Uterus (tissue), 4 donors: ENCODE results near the gene GPR63. TPM values are rescaled to one million over a fixed set of nuclear protein-coding genes. Genes with fewer than 3 reads are reported as not detected.

Experiments used
- DNase-seq, 2 donors: peaks; one replicate each; pipeline ENCODE4 v3.0.0-alpha.2; 2019 to 2020
- H3K27ac ChIP-seq, 2 donors: fragments of 200-600 bp; sonication (generic); 1 replicate in 1 of 2; 2 replicates in 1 of 2; pipeline ENCODE4 v1.5.1; 2016 to 2018
- H3K27me3 ChIP-seq, 2 donors: fragments of 200-600 bp; sonication (generic); one replicate each; pipeline ENCODE4 v1.5.1; 2018 to 2019; ENCODE audit warnings: control low read depth in 1 of 2
- H3K36me3 ChIP-seq, 2 donors: fragments of 200-600 bp; sonication (generic); one replicate each; pipeline ENCODE4 v1.5.1; 2019; ENCODE audit warnings: control low read depth in 1 of 2
- H3K4me1 ChIP-seq, 2 donors: fragments of 200-600 bp; sonication (generic); one replicate each; pipeline ENCODE4 v1.5.1; 2018 to 2019; ENCODE audit warnings: control low read depth in 1 of 2
- H3K4me3 ChIP-seq, 2 donors: fragments of 200-600 bp; sonication (generic); 1 replicate in 1 of 2; 2 replicates in 1 of 2; pipeline ENCODE4 v1.5.1; 2018 to 2019; ENCODE audit warnings: mild to moderate bottlenecking in 1 of 2
- H3K9me3 ChIP-seq, 2 donors: fragments of 200-600 bp; sonication (generic); one replicate each; pipeline ENCODE4 v1.5.1; 2019; ENCODE audit warnings: control low read depth in 1 of 2
- POLR2A ChIP-seq, 2 donors: fragments of 450-650 bp; IDR thresholded peaks; one replicate each; pipeline ENCODE4 v1.6.1; 2016; ENCODE audit warnings: antibody characterized with exemption in 2 of 2, mild to moderate bottlenecking in 1 of 2, moderate library complexity in 1 of 2
- intact Hi-C: fragments of 100-400 bp; cut with DNase I; formaldehyde crosslinking; loops from one replicate; pipeline ENCODE4 v1.15.1; 2023; ENCODE audit warnings: low total_unique reads
- total RNA-seq, 4 donors: library from RNA; depleted of rRNA in 3 of 4; stranded (reverse); fragments of >200 nt in 3 of 4; gene quantifications; one replicate each; pipeline versions ENCODE4 v1.1.0 to v1.2.4, GENCODE V29; 2014 to 2023
- TF ChIP-seq, protein P1 (sequence below), 4 experiments: fragments of 200-600 bp in 2 of 4; fragments of 450-650 bp in 2 of 4; sonication (generic) in 2 of 4; IDR thresholded peaks; one replicate each; pipeline ENCODE4 v1.5.1; 2016 to 2019; ENCODE audit warnings: antibody characterized with exemption in 4 of 4, mild to moderate bottlenecking in 2 of 4, moderate library complexity in 1 of 4
- donor health status: DM: yes; HTN: yes; CAD: no.

The GPR63 gene
- total RNA-seq, 4 donors from 2014 or later = 0.26 to 5.5 (median 2.5) TPM

DNA sequence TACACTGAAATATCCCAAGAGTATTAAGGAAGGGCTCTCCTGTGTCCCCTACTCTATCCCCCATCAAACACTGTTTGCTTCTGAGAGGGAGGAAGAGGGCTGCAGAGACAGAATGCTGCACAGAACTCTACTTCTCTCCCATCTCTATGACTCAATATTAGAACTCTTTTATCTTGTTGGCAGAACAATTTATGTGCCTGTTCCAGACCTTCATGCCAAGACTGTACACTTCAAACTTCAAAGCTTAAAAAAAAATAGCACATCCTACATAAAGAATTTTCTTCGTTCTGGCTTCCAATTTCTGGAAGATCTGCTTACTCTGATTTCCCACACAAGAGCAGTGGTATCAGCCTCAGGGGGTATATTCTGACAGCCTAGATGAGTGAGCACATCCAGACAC lies 19.6 kb upstream of the GPR63 start:
- H3K9me3 ChIP-seq = no peaks in the 10 kb centered on the region
- no peaks in the 10 kb centered on the region for H3K4me1 ChIP-seq
- intact Hi-C loops = no loop called here
- no peak overlapping the region for H3K4me3 ChIP-seq
- no peak for TF ChIP-seq POLR2A (IDR thresholded peaks at IDR 0.05)
- TF ChIP-seq, protein P1, sequence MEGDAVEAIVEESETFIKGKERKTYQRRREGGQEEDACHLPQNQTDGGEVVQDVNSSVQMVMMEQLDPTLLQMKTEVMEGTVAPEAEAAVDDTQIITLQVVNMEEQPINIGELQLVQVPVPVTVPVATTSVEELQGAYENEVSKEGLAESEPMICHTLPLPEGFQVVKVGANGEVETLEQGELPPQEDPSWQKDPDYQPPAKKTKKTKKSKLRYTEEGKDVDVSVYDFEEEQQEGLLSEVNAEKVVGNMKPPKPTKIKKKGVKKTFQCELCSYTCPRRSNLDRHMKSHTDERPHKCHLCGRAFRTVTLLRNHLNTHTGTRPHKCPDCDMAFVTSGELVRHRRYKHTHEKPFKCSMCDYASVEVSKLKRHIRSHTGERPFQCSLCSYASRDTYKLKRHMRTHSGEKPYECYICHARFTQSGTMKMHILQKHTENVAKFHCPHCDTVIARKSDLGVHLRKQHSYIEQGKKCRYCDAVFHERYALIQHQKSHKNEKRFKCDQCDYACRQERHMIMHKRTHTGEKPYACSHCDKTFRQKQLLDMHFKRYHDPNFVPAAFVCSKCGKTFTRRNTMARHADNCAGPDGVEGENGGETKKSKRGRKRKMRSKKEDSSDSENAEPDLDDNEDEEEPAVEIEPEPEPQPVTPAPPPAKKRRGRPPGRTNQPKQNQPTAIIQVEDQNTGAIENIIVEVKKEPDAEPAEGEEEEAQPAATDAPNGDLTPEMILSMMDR (IDR thresholded peaks at IDR 0.05) = no peak
- no peaks in the 10 kb centered on the region for H3K27me3 ChIP-seq
- no peak overlapping the region for H3K27ac ChIP-seq
- no peaks in the 10 kb centered on the region for H3K36me3 ChIP-seq
- no peak for DNase-seq

GRCh38 chr6:96853083-96853482 lies 15.8 kb upstream of the GPR63 start:
- Histone ChIP-seq H3K4me3 (no peak overlapping the region), H3K27me3 (no peaks in the 10 kb centered on the region), H3K4me1 (no peaks in the 10 kb centered on the region), H3K9me3 (no peaks in the 10 kb centered on the region), H3K36me3 (no peaks in the 10 kb centered on the region), H3K27ac (no peak overlapping the region)
- intact Hi-C loops = no loop called here
- TF ChIP-seq, protein P1 (IDR thresholded peaks at IDR 0.05) = no peak
- TF ChIP-seq POLR2A (IDR thresholded peaks at IDR 0.05) = no peak
- no peak for DNase-seq

GRCh38 chr6:96852605-96853004 lies 15.3 kb upstream of the GPR63 start:
- Histone ChIP-seq H3K36me3 (no peaks in the 10 kb centered on the region), H3K4me1 (no peaks in the 10 kb centered on the region), H3K27me3 (no peaks in the 10 kb centered on the region), H3K9me3 (no peaks in the 10 kb centered on the region), H3K27ac (no peak overlapping the region), H3K4me3 (no peak overlapping the region)
- DNase-seq = no peak
- intact Hi-C loops = no loop called here
- no peak for TF ChIP-seq POLR2A (IDR thresholded peaks at IDR 0.05)
- TF ChIP-seq, protein P1 (IDR thresholded peaks at IDR 0.05) = no peak

DNA sequence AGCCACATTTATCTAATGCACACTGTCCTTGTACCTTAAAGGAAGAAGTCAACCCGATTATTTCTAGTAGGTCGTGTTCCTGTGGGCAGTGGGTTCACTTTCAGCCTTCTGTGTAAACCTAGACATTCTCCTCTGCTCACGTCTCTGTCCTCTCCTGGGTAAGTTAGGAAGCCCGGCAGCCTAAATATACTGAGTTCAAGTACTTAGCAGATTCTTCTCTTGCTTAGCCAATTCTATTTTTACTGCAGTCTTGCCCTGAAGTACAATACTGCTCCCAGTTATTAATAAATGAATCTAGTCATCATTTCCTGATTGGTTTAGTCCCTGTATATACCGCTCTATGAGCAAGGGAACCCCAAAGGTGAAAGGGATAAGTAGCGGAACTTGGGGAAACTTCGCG lies 14.6 kb upstream of the GPR63 start:
- TF ChIP-seq, protein P1 (IDR thresholded peaks at IDR 0.05) = no peak
- TF ChIP-seq POLR2A (IDR thresholded peaks at IDR 0.05) = no peak
- Histone ChIP-seq H3K27me3 (no peaks in the 10 kb centered on the region), H3K27ac (no peak overlapping the region), H3K9me3 (no peaks in the 10 kb centered on the region), H3K4me1 (no peaks in the 10 kb centered on the region), H3K4me3 (no peak overlapping the region), H3K36me3 (no peaks in the 10 kb centered on the region)
- DNase-seq = no peak
- intact Hi-C loops = no loop called here

GRCh38 chr6:96849615-96850014 lies 12.3 kb upstream of the GPR63 start:
- intact Hi-C loops = no loop called here
- Histone ChIP-seq H3K4me1 (no peaks in the 10 kb centered on the region), H3K4me3 (no peak overlapping the region), H3K27me3 (no peaks in the 10 kb centered on the region), H3K27ac (no peak overlapping the region), H3K36me3 (no peaks in the 10 kb centered on the region), H3K9me3 (no peaks in the 10 kb centered on the region)
- no peak for DNase-seq
- no peak for TF ChIP-seq POLR2A (IDR thresholded peaks at IDR 0.05)
- TF ChIP-seq, protein P1 (IDR thresholded peaks at IDR 0.05) = no peak
